K562 (cell line): ENCODE results near the gene MLLT1.

Source experiments
- ATF1 ChIP-seq, 2 experiments: fragments of 450-650 bp in 1 of 2; IDR thresholded peaks; 2 replicates each; pipeline ENCODE4 v1.6.1; 2016; ENCODE audit warnings: missing compliant biosample characterization in 1 of 2, missing genetic modification characterization in 1 of 2
- GATA2 ChIP-seq: sonication (generic); formaldehyde crosslinking; IDR thresholded peaks from 2 replicates; pipeline ENCODE4 v1.4.0; 2020; ENCODE audit warnings: mild to moderate bottlenecking, missing genetic modification reagents
- KAT7 ChIP-seq: sonication (generic); formaldehyde crosslinking; IDR thresholded peaks from 2 replicates; pipeline ENCODE4 v1.8.0; 2022; ENCODE audit warnings: missing genetic modification reagents, mild to moderate bottlenecking, borderline replicate concordance
- KLF6 ChIP-seq: fragments of 250-450 bp; sonication (Bioruptor Pico); IDR thresholded peaks from 2 replicates; pipeline ENCODE4 v1.4.0; 2020; ENCODE audit warnings: mild to moderate bottlenecking, moderate library complexity, borderline replicate concordance
- NR2C2 ChIP-seq, 2 experiments: fragments of 200-800 bp in 1 of 2; sonication (Bioruptor generic) in 1 of 2; sonication (generic) in 1 of 2; formaldehyde crosslinking in 1 of 2; IDR thresholded peaks; 2 replicates each; pipeline versions ENCODE4 v1.6.1 to v1.8.0; 2016 to 2022; ENCODE audit warnings: mild to moderate bottlenecking in 1 of 2, missing compliant biosample characterization in 1 of 2, missing genetic modification characterization in 1 of 2, missing genetic modification reagents in 1 of 2
- TF ChIP-seq, protein P1 (sequence below): fragments of 250-450 bp; sonication (Bioruptor Pico); IDR thresholded peaks from 2 replicates; pipeline ENCODE4 v1.8.0; 2021; ENCODE audit warnings: moderate library complexity, mild to moderate bottlenecking, inconsistent platforms

DNA sequence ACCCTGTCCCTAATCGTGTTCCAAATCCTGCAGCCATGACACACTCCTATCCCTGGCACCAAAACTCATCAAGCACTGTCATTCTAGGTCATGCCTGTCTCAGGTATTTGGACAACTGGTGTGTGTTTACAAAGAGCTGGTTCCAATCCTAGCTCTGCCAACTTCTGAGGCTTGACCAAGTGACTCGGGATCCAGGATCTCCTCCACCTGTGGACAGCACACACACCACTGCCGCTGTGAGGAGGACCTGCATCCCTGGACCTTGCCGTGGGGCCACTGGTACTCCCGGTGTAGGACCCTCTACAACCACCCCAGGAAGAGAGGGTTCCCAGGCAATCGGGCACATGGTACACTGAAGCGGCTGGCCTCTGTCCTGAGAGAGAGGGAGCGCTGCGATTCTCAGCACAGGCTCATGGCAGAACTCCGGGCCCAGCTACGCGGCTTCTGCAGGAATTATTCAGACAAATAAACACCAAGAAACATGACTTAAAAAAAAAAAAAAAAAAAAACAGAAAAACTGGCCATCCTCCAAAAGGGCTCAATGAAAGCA is 20.4 kb downstream of the MLLT1 start:
- TF ChIP-seq KAT7 (CRISPR knock-in tag) (no peak), KLF6 (CRISPR knock-in tag) (no peak), NR2C2 (CRISPR knock-in tag; IDR thresholded peaks at IDR 0.05) (no peak), NR2C2 (tag; IDR thresholded peaks at IDR 0.05) (no peak), GATA2 (CRISPR knock-in tag) (no peak), ATF1 (CRISPR knock-in tag; IDR thresholded peaks at IDR 0.05) (no peak), ATF1 (tag; IDR thresholded peaks at IDR 0.05) (no peak)
- TF ChIP-seq, protein P1, sequence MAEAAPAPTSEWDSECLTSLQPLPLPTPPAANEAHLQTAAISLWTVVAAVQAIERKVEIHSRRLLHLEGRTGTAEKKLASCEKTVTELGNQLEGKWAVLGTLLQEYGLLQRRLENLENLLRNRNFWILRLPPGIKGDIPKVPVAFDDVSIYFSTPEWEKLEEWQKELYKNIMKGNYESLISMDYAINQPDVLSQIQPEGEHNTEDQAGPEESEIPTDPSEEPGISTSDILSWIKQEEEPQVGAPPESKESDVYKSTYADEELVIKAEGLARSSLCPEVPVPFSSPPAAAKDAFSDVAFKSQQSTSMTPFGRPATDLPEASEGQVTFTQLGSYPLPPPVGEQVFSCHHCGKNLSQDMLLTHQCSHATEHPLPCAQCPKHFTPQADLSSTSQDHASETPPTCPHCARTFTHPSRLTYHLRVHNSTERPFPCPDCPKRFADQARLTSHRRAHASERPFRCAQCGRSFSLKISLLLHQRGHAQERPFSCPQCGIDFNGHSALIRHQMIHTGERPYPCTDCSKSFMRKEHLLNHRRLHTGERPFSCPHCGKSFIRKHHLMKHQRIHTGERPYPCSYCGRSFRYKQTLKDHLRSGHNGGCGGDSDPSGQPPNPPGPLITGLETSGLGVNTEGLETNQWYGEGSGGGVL (CRISPR knock-in tag) = no peak
